ENCODE data around the gene FCGBP.

DNA sequence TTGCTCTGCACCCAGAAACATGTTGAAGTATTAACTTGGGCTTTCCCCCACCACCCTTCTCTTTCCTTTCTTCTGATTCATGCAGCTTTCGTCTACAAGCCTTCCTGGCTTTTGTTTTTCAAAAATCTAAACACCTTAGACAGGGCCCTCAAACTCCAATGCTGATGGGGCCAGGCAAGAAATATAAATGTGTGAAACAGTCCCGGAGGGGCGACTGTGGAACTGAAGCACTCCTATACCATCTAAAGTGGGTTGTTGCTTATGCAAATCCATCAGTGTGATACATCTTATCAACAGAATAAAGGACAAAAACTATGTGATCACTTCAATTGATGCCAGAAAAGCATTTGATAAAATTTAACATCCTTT is 6.1 kb downstream of the FCGBP start:
- TF ChIP-seq, protein P1, sequence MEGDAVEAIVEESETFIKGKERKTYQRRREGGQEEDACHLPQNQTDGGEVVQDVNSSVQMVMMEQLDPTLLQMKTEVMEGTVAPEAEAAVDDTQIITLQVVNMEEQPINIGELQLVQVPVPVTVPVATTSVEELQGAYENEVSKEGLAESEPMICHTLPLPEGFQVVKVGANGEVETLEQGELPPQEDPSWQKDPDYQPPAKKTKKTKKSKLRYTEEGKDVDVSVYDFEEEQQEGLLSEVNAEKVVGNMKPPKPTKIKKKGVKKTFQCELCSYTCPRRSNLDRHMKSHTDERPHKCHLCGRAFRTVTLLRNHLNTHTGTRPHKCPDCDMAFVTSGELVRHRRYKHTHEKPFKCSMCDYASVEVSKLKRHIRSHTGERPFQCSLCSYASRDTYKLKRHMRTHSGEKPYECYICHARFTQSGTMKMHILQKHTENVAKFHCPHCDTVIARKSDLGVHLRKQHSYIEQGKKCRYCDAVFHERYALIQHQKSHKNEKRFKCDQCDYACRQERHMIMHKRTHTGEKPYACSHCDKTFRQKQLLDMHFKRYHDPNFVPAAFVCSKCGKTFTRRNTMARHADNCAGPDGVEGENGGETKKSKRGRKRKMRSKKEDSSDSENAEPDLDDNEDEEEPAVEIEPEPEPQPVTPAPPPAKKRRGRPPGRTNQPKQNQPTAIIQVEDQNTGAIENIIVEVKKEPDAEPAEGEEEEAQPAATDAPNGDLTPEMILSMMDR (IDR thresholded peaks at IDR 0.05) = no peak
- TF ChIP-seq POLR2A (IDR thresholded peaks at IDR 0.05) = no peak
